ENCODE measurements around the gene HERC2. TPM values are rescaled to one million over a fixed set of nuclear protein-coding genes. Genes with fewer than 3 reads are reported as not detected.

Gene HERC2
- total RNA-seq, 3 donors from 2014 or later (not counting 1 experiment from before 2014, with no cell fraction given): 54.2 to 64.0 (median 63.9) TPM

- TF ChIP-seq CTCF (IDR thresholded peaks at IDR 0.05): no peak
- H3K4me1 Mint-ChIP-seq: peaks cover 27 to 47% of the 10 kb centered on the region in 2 donors
- Histone ChIP-seq H3K27me3 (ENCODE audit: control insufficient read depth, insufficient read depth, low read length) (peaks cover 18% of the 10 kb centered on the region), H3K36me3 (ENCODE audit: control insufficient read depth, insufficient read depth, low read length) (no peaks in the 10 kb centered on the region), H3K27ac (ENCODE audit: low read length) (no peak overlapping the region), H3K4me1 (ENCODE audit: control insufficient read depth, insufficient read depth, low read length) (peaks cover 31% of the 10 kb centered on the region), H3K9me3 (ENCODE audit: control insufficient read depth, insufficient read depth, low read length) (no peaks in the 10 kb centered on the region), H3K4me3 (ENCODE audit: low read length) (no peak overlapping the region)
- H3K9me3 Mint-ChIP-seq: no peaks in the 10 kb centered on the region
- no peaks in the 10 kb centered on the region for H3K36me3 Mint-ChIP-seq
- intact Hi-C loops (cut with micrococcal nuclease): no loop called here
- H3K27ac Mint-ChIP-seq: no peak overlapping the region
- no peak for ATAC-seq
- no peak overlapping the region for H3K4me3 Mint-ChIP-seq
- whole genome bisulfite sequencing (ENCODE audit: insufficient coverage): 77% methylated on average over 10 of the region's 10 CpGs
- H3K27me3 Mint-ChIP-seq (ENCODE audit: low read depth in 2 of 2): peaks cover 25 to 38% of the 10 kb centered on the region in 2 donors
- no peak for DNase-seq
Observed at GRCh38 chr15:28101983-28102441, 220.0 kb downstream of the HERC2 start.

DNA sequence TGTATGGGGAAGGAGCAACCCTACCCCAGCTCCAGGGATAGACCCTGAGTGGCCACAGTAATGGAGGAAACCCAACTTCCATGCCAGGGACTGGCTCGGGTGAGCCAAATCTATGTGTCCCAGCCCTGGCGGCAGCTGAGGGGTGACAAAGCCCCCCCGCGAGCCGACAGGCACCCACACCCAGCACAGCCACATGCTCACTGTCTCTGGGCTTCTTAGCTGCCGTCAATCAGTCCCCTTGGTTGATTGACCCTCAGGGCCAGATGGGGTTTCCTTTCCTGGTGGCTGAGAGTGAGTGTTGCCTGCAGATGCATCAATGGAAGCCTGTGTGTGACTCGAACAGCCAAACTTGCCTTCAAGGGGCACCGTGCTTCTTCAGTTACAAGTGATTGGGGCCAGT, 220.8 kb downstream of the HERC2 start:
- intact Hi-C loops (cut with micrococcal nuclease): no loop called here
- ATAC-seq (no peak), DNase-seq (no peak)
- H3K9me3 Mint-ChIP-seq: no peaks in the 10 kb centered on the region
- H3K4me3 Mint-ChIP-seq: no peak overlapping the region
- H3K9me3 ChIP-seq (ENCODE audit: control insufficient read depth, insufficient read depth, low read length): no peaks in the 10 kb centered on the region
- 79% methylated on average over 8 of the region's 8 CpGs for WGBS (ENCODE audit: insufficient coverage)
- H3K27me3 Mint-ChIP-seq (ENCODE audit: low read depth in 2 of 2): peaks cover 25 to 39% of the 10 kb centered on the region in 2 donors
- H3K36me3 Mint-ChIP-seq: no peaks in the 10 kb centered on the region
- H3K36me3 ChIP-seq (ENCODE audit: control insufficient read depth, insufficient read depth, low read length): no peaks in the 10 kb centered on the region
- no peak overlapping the region for H3K27ac Mint-ChIP-seq
- H3K27ac ChIP-seq (ENCODE audit: low read length): no peak overlapping the region
- peaks cover 29 to 47% of the 10 kb centered on the region in 2 donors for H3K4me1 Mint-ChIP-seq
- H3K4me1 ChIP-seq (ENCODE audit: control insufficient read depth, insufficient read depth, low read length): peaks cover 30% of the 10 kb centered on the region
- peaks cover 22% of the 10 kb centered on the region for H3K27me3 ChIP-seq (ENCODE audit: control insufficient read depth, insufficient read depth, low read length)
- no peak for TF ChIP-seq CTCF (IDR thresholded peaks at IDR 0.05)
- no peak overlapping the region for H3K4me3 ChIP-seq (ENCODE audit: low read length)

DNA sequence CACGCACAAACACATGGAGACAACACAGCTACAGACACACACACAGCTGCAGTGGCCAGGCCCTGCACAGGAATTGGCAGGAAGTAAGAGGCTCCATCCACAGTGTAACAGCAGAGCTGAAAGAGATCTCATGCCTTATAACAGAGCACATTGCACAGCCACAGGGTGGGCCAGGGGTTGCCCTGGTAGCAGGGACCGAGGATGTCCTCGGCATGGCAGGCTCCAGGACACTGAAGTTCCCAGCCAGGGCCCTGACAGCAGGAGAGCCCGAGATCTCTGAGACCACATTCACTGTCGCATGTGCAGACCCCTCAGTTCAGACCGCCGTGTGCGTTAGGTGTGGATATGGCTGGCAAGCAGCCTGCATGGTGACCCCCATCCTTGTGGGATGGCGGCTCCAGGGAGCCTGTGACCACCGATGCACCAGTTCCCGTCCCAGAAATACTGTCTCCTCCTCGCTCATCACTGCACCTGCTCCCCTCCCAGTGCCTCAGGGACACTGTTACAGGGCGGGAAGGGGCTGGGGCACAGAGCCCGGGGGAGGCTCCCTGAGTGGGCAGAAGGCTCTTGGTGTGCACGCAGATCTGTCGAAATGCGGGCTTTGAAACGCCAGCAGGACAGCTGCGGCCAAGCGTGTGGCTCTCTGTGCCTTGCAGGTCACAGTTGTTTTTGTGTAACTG, 221.3 kb downstream of the HERC2 start:
- intact Hi-C loops (cut with micrococcal nuclease): no loop called here
- TF ChIP-seq CTCF (IDR thresholded peaks at IDR 0.05): no peak
- H3K4me1 Mint-ChIP-seq: peaks cover 27 to 47% of the 10 kb centered on the region in 2 donors
- ATAC-seq: no peak
- no peak for DNase-seq
- no peak overlapping the region for H3K27ac Mint-ChIP-seq
- Histone ChIP-seq H3K36me3 (ENCODE audit: control insufficient read depth, insufficient read depth, low read length) (no peaks in the 10 kb centered on the region), H3K9me3 (ENCODE audit: control insufficient read depth, insufficient read depth, low read length) (no peaks in the 10 kb centered on the region), H3K27me3 (ENCODE audit: control insufficient read depth, insufficient read depth, low read length) (peaks cover 25% of the 10 kb centered on the region), H3K27ac (ENCODE audit: low read length) (no peak overlapping the region), H3K4me1 (ENCODE audit: control insufficient read depth, insufficient read depth, low read length) (peaks cover 30% of the 10 kb centered on the region), H3K4me3 (ENCODE audit: low read length) (no peak overlapping the region)
- H3K9me3 Mint-ChIP-seq: no peaks in the 10 kb centered on the region
- H3K4me3 Mint-ChIP-seq: peak overlapping the region; percentile 49
- WGBS (ENCODE audit: insufficient coverage): 89% methylated on average over 20 of the region's 20 CpGs
- no peaks in the 10 kb centered on the region for H3K36me3 Mint-ChIP-seq
- H3K27me3 Mint-ChIP-seq (ENCODE audit: low read depth in 2 of 2): peaks cover 25 to 36% of the 10 kb centered on the region in 2 donors
